NCI-H524 treated with DMSO at 0.1 percent for 48 hours (cell line): ENCODE results near the gene DDX28.
"Not testable (repeated sequence)": the region's sequence is repeated elsewhere in the genome, so short reads cannot be mapped to it uniquely, and the experiment has no call there.

Experiments
- DNase-seq: peaks from one replicate; lab custom pipeline; 2025; lab: John Stamatoyannopoulos, UW

The DDX28 gene

GRCh38 chr16:67994040-67994408, 29.0 kb downstream of the DDX28 start:
- DNase-seq, result not testable (repeated sequence)

DNA sequence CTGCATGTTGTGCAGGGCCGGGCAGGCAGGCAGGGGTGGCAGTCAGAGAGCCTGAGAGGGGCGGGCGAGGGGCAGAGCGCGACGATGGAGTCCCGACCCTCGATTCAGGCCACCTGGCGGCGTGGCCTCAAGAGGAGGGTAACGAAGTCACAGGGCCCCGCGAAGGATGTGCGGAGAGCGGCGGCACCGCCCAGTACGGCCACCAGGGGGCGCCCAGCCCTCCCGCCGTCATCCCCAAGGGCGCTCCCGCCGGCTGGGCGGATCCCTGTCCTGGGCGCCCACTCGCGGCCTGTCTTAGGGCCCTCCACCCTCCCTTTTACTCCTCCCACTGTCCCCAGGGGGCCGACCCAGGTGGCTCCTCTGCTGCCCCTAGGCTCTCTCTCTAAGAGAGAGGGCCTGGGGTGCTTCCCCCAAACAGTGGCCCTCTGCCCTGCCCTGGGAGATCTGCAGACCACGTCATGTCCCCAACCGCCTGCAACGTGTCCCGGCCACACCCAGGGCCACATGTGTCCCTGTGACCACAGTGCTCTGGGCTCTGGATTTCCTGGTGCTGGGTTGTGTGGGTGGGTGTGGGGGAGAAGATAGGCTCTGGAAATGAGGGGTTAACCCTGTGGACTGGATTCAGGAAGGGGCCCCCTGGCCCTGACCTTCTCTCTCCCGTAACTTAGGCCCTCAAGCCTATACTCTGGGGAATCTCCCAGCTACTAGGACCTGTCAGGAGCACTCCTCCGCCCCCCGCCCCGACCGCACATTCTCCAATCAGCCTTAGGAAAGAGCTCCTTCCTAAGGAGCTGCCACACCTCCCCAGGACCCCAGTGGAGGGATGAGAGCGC, 29.6 kb downstream of the DDX28 start:
- peak; percentile 24 for DNase-seq

- no peak for DNase-seq
Observed at GRCh38 chr16:67992661-67993206, 30.3 kb downstream of the DDX28 start.

GRCh38 chr16:67990018-67990386, 33.0 kb downstream of the DDX28 start:
- DNase-seq, result no peak

DNA sequence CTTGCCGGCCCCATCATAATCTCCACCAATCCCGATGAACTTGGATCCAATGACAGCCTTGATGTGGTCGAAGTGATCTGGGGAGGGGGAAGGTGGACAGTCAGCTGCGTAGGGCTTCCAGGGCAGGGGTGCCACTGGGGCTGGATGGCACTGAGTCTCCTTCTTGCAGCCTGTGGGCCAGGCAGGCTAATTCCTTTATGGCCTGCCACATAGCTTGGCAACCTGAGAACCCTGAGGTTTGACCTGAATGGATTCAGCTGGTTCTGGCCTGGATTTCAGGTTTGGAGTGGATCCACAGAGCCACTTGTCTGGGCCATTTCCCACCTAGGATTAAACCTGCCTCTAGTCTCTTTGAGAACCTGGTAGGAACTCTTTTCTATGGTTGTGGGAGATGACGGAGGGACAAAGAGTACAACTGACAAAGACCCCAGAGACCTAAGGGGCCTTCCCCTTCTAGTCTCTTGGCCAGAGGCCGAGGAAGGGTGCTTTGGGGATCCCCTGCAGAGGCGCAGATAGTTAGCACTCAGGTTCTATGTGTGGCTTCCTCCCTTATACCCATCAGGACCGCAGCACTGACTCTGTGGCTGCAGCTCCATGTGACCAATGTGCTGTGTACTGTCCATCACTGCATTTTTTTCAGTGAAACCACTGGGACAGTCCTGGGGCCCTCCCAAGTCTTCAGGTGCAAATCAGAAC, 33.6 kb downstream of the DDX28 start:
- DNase-seq, result no peak

DNA sequence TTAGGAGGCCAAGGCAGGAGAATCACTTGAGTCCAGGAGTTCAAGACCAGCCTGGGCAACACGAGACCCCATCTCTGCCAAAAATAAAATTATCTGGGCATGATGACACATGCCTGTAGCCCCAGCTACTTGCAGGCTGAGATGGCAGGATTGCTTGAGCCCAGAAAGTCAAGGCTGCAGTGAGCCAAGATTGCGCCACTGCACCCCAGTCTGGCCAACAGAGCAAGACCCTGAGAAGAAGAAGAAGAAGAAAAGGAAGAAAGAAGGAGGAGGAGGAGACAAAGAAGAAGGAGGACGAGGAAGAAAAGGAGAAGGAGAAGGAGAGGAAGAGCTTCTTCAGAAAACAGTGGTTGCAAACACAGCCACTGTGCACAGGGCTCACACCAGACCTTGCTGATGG, 34.4 kb downstream of the DDX28 start:
- DNase-seq, result no peak

DNA sequence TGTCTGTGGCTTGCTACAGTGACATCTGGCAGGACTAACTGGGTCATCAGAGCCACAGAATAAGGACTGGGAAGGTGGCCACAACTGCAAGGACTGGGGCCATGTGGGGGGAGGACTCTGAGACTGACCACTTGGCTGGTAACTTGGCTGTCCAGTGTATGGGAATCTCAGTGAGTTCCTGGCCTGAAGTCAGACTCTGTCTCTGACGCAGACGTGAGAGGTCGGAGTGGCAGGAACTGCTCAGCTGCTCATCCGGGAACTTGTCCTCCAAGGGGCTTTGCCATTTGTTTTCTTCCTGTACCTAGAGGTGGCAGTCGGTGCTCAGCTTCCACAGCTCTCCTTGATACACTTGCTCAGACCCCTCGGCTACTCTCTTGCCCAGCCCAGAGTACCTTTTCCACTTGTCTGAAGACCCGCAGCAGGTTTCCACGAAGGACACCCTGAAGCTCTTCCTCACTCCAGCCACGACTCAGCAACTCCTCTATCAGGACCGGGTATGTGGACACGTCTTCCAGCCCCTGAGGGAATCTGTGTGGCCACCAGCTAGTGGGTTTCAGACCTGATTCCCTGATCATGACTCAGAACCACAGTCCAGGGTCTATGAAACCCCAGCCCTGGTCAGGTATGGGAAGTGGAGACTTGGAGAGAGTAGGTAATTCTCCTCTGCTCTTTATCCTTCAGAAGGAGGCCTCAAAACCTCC, 35.4 kb downstream of the DDX28 start:
- DNase-seq, result no peak

DNA sequence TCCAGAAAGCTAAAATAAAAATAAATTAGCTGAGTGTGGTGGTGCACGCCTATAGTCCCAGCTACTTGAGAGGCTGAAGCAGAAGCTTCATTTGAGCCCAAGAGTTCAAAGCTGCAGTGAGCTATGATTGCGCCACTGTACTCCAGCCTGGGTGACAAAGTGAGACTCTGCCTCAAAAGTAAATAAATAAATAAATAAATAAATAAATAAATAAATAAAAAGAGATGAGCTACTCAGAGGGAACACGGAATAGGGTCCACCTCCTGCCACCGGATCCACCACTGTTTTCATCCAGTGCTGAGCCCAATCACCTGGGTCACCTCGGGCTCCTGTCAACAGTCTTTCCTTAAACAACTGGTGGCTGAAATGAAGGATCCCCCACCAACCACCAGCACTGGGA, 36.1 kb downstream of the DDX28 start:
- no peak for DNase-seq

- no peak for DNase-seq
Observed at GRCh38 chr16:67982011-67982696, 40.9 kb downstream of the DDX28 start.

- DNase-seq, result no peak
Observed at GRCh38 chr16:67979955-67980678, 42.9 kb downstream of the DDX28 start, which contains the start of gene DPEP3. Gene DPEP3, minus strand, starts transcription at chr16:67980499. Its CDS starts 119 bp downstream, at chr16:67980380.

DNA sequence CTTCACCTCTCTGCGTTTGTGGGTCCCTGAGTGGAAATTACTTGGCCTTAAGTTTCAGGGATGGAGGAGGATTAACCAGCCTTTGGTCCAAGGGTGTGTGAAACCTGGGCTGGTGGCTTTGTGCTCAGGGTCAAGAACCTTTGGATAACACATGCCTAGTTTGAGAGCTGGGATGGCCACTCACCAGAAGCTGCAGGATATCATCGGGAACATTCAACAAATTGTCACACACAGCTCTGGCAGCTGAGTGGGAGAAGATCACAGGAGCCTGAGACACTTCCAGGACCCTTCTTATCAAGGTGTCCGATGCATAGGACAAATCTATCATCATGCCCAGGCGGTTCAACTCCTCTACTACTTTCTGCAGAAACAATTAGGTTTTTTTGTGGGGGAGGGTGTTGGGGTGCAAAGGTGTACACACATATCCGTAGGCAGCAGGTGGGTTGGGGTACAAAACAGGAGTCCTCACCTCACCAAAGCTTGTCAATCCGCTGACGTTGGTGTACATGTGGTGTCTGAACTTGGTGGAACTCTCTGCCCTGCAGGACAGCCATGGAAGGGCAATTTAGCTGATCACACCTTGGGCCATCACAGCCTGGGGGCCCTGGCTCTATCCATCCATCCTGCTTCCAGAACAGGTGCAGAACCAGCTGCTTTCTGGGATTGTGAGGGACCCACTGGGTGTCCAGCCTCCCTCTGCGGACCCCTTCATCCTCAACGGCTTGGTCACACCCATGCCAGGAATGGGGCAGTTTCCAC, 45.4 kb downstream of the DDX28 start:
- DNase-seq, result no peak

- DNase-seq, result no peak
Observed at GRCh38 chr16:67977005-67977404, 46.0 kb downstream of the DDX28 start.

- no peak for DNase-seq
Observed at GRCh38 chr16:67976205-67976604, 46.8 kb downstream of the DDX28 start.

DNA sequence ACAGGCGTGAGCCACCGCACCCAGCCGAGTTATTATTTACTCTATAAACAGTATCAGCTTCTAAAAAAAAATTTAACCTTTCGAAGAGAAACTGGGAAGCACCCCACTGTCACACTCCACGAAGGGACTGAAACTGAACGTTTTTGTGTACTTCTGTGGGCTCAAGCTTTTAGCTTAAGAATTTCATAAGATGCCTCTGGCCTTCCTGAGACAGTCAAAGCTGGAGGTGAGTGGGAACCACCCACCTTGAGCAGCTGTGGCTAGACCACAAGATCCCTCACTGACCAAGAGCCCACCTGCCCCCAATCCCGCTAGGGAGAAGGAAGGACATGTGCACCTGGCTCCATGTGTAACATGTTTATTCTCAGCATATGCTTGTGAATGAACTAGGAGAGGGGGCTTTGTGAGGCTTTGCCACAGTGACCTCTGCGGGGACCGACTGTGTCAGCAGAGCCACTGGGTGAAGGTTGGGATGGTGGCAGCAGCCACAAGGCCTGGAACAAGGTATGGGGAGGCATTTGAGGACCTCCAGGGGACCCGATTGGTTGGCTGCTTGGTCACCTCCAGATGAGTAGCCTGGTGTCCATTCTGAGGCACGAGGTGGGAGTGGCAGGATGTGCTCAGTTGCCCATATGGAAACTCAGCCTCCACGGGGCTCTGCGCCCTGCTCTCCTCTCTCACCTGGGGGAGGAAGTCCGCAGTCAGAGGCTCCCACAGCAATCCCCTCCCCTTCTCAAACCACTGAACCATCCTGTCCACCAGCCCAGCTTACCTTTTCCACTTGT, 47.5 kb downstream of the DDX28 start:
- DNase-seq, result no peak

- DNase-seq, result not testable (repeated sequence)
Observed at GRCh38 chr16:67972285-67972684, 50.7 kb downstream of the DDX28 start.

GRCh38 chr16:67971111-67971510, 51.9 kb downstream of the DDX28 start:
- DNase-seq, result no peak
